Right forelimb (tissue), 1 donor: ENCODE measurements around the gene KRI1.
A peak's percentile ranks its signal among the peaks of the same experiment; 100 is the strongest.
"Not testable (repeated sequence)": the region's sequence is repeated elsewhere in the genome, so short reads cannot be mapped to it uniquely, and the experiment has no call there.

Experiments used
- DNase-seq: peaks from one replicate; pipeline ENCODE4 v3.0.0-alpha.2; 2018

The KRI1 gene

DNA sequence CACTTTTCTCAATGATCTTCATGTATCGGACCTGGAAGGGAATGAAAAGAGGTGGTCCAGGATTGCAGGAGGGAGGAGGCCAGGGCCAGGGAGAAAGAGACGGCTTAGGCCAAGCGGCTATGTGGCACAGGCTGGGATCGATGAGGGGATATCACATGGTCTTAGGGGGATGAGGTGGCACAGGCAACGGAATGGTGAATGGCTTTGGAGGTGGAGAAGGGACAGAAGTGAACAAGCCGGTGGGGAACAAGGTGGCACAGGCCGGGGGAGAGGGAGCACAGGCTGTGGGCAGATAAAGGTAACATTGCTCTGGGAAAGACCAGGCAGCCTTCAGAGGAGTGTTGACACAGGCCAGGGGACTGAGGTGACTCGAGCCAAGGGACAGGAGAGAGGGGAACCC lies 8.7 kb upstream of the KRI1 start:
- DNase-seq, result no peak

DNA sequence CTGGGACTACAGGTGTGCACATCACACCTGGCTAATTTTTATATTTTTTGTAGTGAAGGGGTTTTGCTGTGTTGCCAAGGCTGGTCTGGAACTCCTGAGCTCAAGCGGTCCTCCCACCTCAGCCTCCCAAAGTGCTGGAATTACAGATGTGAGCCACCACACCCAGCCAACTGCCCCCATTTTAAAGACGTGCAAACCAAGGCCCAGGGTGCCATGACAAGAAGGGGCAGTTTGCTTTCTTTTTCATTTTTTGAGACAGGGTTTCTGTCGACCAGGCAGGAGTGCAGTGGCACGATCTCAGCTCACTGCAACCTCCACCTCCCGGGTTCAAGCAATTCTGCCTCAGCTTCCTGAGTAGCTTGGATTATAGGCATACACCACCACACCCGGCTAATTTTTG lies 8.0 kb upstream of the KRI1 start:
- not testable (repeated sequence) for DNase-seq

DNA sequence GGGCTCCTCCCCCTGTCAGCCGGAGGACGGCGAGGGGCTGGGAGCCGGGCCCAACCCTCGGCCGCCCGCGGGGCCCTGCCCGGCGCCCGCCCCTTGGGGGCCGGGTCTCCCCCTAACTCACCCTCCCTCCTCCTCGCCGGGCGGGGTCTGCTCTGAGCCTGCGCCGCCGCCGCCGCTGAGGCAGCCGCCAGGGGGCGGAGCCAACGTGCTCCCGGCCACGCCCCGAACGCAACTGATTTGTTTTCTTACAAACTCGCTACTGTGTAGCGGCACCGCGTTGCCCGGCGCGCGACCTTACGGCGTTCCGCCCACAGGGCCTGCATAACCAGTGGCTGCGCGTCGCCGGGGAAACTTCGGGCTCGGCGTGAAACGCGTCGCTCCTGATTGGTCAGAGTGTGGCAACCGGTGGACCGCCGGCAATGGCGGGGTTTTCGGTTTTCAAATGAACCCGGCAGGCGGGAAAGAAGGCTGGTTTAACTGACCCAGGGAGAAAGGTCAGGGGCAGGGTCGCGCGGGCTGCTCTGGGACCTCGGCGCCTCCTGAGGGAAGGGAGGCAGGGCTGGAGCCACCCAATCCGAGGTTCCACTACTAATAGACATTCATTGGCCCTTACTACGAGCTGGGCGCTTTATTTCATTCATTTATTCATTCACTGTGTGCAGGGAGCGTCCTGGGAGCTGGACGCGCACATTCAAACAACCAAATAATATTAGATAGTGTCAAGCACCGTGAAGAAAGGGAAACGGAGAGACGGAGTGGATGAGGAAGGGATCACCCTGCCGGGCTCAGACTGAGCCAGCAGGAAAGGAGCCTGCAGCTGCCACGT lies 3.2 kb upstream of the KRI1 start, which contains the start of gene CDKN2D:
Gene CDKN2D, minus strand, starts transcription at position 154 of the 826 bp plus-strand sequence. CDS start 326 bp downstream, outside the sequence.
- peak; percentile 99 for DNase-seq

DNA sequence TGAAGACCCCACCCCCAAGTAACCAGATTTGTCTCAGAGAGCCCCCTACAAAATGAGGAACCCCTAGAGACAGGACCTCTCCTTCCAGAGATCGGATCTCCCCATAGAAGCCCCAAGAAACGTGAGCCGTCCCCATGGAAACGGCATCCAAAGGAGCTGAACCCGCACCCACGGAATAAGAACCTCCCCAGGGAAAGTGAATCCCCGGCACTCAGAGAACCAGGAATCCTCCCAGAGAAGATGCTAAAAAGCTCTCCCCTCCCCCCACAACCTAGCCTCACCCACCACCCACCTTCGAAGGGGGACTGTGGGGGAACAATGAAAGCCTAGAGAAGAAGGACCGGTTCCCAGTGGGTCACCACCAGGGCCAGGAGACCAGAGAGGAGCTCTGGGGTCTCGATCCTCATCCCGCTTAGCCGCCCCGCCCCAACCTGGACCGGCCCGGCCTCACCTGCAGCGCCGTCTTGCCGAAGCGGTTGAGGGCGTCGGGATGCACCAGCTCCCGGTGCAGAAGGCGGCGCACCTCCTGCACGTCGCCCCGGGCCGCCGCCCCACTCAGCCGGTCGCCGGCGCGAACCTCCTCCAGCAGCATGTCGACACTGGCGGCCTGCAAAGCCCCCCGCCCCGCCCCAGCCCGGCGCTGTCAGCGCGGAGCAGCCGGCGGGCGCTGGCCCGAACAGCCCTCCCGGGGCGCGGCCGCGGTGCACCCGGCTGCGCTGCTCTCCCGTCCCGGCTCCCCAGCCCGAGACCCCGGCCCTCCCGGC lies 2.4 kb upstream of the KRI1 start:
- DNase-seq, result no peak

DNA sequence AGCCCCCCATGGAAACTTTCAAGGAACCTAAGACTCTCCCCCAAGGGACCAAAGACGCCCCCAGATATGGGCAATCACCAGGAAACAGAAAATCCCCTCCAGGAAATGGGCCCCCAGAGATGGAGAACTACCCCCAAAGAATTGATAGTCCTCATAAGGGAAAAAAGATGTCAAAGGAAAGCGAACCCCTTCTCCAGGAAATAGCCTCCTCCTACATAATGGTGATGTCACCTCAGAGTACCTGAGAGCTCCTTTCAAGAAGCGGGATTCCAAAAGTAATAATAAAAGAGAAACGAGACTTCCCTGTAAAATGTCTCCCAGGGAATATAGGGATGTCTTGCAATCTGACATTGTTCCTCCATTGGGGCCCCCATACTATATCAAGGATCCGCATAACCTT lies 1.8 kb upstream of the KRI1 start:
- no peak for DNase-seq

DNA sequence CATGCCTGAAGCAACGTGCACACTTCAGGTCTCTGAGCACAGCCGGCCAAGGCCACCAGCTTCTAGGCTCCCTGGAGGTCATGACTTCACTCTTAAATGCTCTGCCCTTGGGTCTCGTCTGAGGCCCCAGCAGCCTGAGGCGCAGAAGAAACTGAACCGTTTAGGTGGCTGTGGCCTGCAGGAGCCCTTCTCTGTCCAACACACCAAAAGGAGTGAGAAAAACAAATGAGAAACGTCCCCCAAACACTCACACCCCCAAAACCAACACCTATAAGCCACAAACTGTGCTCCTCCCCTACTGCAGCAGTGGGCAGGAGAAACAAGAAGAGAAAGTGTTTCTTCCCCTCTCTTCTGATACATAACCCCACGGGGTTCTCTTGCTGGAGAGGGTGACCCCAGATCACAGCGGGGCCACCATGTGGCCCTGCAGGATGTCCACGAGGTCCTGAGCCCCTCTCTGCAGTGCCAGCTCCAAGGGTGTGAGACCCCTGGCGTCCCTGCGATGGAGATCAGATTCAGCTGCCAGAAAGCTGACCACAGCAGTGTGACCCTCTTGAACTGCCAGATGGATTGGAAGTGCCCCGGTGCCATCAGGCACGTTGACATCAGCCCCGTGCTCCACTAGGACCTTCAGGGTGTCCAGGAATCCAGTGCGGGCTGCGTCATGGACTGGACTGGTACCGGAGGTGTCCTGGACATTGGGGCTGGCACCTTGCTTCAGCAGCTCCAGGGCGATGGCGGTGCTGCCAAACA lies 1.0 kb upstream of the KRI1 start:
- no peak for DNase-seq

DNA sequence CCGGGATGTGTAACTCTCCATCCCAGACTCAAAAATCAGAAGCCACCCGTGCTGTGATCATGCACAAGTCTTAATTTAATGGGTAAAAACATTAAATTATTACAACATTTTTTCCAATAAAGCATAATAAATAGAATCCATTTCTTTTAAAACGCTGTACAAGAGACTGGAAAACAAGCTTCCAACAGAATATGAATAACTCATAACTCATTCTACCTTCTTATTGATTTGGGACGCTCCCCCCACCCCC lies 523 bp upstream of the KRI1 start:
- no peak for DNase-seq

DNA sequence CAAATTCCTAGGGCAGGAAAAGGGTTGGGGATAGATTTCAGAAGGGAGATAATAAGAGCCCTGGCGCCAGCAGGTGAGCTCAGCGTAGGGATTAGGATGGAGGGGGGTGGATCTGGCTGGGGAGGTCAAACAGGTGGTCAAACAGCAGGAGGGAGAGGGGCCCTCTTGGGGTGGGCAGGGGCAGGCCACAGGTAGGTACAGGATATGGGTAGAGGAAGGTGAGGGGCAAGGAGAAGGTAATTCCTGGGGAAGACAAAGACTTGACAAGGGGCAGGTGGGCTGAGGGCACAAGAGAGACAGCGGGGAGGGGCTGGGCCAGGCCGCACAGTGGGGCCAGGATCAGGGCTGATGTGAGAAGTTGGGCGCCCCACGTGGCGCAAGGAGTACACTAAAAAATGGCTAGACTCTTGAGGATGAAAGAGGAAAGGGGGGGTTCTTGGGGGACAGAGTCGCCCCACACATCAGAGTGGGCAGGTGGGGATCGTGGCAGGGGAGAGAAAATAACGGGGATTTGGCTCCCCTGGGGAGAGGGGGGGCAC lies 713 bp downstream of the KRI1 start:
- DNase-seq, result no peak

DNA sequence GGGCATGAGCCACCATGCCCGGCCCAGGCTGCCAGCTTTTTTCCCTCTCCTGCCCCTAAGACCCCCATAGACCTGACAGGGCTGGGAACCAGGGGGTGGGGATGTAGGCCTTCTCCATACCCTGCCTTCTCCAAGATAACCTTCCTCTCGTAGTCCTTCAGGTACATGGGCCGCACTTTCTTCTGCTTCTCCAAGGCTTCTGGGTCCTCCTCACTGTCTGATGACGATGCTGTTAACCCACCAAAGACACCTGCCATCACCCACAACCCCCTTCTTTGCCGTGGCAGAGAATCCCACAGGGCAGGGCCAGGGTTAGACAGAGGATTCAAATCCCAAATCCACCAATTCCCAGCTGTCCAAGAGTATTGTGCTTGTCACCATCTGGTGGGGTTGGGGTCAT lies 3.2 kb downstream of the KRI1 start:
- no peak for DNase-seq

DNA sequence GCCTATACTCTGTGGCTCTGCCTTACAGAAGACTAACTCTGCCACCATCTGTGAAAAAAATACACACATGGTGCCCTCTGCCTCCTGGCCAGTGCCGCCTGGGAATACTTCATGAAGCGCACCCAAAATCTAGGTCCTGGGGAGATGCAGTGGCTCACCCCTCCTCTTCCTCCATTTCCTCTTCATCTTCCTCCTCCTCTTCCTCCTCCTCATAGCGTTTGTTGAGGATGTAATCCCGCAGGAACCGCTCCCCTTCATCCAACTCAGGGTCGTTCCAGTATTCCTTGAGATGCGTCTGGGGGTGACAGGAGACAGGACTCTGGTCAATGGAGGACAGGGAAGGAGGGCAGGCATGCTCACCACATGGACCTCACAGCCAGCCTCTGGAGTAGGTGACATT lies 5.7 kb downstream of the KRI1 start:
- DNase-seq, result no peak

DNA sequence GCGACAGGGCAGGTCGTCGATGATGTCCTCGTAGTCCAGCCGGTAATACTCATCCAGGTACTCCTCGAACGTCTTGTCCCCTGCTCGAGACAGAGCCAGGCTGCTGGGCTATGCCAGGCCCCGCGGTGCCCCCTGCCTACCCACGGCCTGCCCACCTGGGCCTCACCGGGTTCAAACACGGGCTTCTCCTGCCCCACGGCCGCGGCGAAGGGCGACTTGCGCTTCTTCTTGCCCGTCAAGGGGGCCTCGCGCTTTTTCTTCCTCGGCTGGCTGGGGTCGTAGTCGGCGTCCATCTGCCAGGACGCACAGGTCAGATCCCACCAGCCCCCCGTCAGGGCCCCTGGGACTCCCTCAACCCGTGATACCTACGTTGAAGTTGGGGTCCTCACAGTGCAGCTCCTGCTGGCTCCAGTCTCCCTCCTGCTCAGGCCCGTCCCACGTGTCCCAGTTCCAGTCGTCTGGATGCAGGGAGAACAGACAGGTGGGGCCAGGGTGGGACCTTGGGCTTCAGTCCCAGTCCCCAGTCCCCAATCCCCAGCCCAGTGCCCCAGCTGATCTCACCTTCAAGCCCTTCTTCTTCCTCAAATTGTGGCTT lies 8.1 kb downstream of the KRI1 start:
- DNase-seq, result no peak

DNA sequence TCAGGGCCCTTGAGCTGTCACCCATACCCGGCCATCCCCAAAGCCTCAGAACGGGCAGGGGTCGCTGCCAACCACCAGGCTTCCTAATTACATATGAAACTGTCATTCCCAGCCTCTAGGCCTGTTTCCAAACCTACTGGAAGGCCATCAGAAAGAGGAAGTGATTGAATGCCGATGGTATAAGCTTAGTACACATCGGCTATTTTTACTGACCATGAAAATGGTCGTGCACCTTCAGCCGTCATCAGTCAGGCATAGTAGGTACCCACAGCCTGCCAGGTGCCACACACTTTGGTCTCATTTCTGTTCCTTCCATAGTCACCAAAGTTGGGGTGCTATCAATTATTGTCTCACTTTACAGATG lies 10.2 kb downstream of the KRI1 start:
- DNase-seq, result no peak

DNA sequence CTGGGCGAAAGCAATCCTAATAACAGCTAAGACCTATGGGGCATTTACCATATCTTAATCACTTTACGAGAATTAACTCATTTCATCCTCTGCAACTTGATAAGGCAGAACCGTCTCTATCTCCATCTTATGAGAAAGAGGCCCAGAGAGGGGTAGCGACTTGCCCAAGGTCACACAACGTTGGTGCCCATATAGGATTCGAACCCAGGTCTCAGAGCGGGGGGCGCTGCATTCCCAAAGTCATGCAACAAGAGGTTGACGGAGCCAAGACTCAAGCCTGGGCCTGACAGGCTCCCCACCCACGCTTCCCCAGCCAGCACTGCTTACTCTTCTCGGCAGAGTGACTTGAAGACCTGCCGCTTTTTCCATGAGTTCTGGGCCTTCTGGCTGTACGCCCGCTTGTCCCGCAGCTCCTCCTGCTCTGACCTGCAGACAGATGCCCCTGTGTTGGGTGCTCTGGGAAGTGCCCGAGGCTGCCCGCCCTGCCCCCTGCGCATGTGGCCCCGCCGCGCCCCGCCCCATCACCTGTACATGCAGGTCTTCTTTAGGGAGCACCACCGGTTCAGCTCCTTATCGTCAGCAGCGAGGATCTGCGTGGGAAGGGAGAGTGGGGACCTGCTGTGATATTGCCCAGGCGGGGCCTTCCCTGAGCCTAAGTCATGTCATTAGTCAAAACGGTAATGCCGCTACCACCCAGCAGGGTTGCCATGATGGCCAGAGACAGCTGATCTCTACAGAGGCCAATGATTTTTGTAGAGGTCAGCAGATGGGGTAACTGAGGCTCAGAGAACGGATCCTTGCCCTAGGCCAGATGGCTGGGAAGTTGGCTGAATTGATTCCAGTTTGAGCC lies 10.8 kb downstream of the KRI1 start:
- DNase-seq, result no peak

DNA sequence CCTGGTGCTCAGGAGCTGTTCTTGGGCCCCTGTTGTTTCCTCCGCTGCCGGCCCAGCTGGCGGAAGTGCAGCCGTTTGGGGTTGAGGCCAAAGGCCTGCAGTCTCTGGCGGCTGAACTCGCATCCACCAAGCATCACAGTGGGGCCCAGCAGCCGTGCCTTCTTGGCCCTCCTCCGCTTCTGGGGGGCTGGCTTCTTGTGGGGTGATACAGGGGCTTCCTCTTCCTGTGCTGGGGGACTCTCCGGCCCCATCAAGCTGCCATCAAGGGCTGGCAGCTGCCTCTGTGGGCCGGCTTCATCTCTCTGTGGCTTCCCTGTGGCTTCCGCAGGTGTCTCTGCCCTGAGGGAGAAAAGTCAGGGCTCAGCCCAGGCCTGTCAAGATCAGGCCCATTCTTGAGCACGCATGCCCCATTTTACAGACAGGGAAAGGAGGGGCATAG lies 11.8 kb downstream of the KRI1 start:
- no peak for DNase-seq

DNA sequence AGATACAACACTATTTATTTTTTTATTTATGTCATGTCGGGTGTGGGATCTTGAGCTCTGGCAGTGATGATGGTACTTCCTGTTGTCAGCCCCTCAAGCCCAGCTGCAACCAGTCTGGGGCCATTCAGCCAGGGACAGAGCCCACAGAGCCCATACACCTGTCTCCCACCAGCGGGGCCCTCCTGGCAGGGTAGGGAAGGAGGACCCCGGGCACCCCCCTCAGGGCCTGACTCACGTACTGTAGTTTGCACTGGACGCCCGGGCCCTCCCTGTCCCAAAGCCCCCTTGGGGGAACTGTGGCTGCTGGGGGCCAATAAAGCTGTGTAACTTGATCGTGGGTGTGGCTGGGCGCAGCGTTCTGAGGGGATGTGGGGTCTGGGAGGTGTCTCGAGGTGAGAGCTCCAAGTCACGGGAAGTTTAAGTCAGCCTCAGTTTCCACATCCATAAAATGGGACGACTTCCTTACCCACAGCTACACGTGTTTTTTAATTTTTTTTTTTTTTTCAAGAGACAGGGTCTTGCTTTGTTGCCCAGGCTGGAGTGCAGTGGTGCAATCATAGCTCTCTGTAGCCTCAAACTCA lies 12.6 kb downstream of the KRI1 start:
- no peak for DNase-seq

DNA sequence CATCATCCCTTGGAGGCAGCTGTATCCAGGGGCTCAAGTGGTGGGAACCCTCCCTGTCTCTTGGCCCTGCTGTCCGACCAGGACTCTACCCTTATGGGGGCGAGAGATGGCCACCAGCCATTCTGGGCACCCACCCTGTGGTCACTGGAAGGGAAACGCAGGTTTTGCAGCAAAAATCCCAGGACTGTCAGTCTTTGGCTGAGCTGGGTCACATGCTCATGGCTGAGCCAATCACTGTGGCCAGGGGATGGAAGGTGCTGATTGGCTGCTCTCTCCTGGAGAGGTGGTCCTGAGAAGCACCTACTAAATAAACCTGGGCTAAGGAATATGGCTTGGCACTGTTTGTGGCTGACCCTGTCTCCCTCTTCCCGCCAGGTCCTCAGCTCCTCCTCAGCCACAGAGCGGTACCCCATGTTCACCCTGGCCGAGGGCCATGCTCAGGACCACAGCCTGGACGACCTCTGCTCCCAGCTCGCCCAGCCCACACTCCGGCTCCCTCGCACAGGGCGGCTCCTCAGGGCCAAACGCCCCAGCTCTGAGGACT lies 13.2 kb downstream of the KRI1 start:
- no peak for DNase-seq

DNA sequence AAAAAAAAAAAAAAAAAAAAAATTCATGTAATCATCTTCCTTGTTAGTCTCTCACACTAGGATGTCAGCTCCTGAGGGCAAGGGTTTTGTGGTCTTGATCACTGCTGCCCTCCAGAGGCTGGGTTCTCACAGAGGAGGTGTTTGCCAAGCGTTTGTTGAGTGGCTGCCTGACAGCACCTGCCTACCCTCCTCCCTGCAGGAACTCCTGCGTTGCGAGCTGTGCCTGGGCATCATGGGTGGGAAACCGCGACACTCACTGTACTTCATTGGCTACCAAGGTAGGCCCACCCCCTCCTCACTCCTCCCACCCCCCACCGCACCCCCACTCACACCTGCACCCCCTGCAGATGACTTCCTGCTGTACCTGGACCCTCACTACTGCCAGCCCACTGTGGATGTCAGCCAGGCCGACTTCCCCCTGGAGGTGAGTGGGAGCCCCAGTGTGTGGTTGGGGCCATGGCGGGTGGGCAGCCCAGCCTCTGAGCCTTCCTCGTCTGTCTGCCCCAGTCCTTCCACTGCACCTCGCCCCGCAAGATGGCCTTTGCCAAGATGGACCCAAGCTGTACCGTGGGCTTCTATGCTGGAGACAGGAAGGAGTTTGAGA lies 14.0 kb downstream of the KRI1 start:
- no peak for DNase-seq

DNA sequence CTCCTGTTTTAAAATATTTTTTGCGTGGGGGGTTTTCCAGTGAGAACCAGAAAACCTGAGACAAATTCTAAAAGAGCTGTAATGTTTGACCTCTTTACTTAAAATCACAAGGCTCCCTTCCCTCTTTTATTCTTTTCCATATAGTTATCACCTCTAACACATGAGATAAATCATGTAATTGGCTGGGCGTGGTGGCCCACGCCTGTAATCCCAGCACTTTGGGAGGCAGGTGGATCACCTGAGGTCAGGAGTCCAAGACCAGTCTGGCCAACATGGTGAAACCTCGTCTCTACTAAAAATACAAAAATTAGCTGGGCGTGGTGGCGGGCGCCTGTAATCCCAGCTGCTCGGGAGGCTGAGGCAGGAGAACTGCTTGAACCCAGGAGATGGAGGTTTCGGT lies 14.8 kb downstream of the KRI1 start:
- not testable (repeated sequence) for DNase-seq

DNA sequence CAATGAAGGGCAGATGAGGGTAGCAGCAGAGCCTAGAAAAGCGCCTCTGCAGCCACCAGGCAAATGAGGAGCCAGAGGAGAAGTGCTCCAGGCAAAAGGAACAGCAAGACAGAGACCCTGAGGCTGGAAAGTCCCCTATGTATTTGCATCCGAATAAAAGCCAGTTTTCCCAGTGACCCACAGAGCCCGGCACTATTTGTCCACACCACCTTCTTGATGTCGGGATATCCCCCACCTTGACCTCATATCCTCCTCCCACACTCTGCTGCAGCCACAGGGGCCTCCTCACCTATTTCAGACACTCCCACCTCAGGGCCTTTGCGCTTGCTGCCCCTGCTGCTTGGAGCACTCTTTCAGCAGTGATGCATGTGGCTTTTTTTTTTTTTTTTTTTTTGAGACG lies 15.5 kb downstream of the KRI1 start:
- DNase-seq, result no peak

DNA sequence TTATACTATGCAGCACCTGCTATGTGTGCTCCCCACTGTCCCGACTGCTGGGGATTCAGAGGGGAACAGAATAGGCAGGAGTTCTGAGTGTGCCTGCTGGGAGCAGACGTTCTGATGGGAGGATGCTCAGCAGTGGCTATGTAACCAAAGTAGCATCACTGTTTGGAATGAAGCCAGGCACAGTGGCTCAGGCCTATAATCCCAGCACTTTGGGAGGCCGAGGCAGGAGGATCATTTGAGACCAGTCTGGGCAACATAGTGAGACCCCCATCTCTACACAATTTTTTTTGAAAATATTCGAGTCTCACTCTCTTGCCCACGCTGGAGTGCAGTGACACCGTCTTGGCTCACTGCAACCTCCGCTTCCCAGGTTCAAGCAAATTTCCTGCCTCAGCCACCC lies 16.1 kb downstream of the KRI1 start:
- no peak for DNase-seq

DNA sequence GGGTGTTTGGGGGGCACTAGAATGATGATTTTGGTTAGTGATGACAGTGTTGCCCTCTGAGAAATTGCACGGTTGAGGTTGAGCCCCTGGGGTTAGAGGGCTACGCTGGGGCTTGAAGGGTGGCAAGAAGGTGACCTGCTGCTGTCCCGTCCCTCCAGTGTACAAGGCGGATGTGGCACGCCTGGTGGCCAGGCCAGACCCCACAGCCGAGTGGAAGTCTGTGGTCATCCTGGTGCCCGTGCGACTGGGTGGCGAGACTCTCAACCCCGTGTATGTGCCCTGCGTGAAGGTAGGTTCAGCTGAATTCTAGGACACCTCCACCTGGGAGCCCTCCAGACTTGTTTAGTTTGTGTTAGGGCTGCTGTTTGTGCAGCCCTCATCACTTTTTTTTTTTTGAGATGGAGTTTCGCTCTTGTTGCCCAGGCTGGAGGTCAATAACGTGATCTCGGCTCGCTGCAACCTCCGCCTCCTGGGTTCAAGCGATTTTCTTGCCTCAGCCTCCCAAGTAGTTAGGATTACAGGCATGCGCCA lies 17.0 kb downstream of the KRI1 start:
- no peak for DNase-seq
